AG04449 (cell line): ENCODE measurements around the gene EPDR1.

Experiments
- CTCF ChIA-PET: fragments of 350-600 bp; formaldehyde crosslinking; extraction: SDS; loops from one replicate; lab custom pipeline; 2021; ENCODE audit warnings: antibody characterized with exemption; lab: Yijun Ruan, JAX
- POLR2A ChIA-PET: fragments of 400-600, 350-600 bp; formaldehyde crosslinking; extraction: SDS; loops from one replicate; lab custom pipeline; 2020; ENCODE audit warnings: antibody characterized with exemption, inconsistent platforms; lab: Yijun Ruan, JAX
- DNase-seq: peaks from one replicate; pipeline ENCODE4 v3.0.0-alpha.2; 2010; ENCODE audit warnings: low read depth, low spot score
- H3K4me3 ChIP-seq: 2 replicates; pipeline ENCODE4 v1.5.1; 2011; ENCODE audit warnings: low read depth, mild to moderate bottlenecking, control low read depth, low read length
- CTCF ChIP-seq: IDR thresholded peaks from one replicate; pipeline ENCODE4 v1.5.1; 2011; ENCODE audit warnings: mild to moderate bottlenecking, moderate library complexity, low read length, control low read depth, inconsistent platforms; ENCODE audit not compliant: insufficient read depth; ENCODE audit errors: missing control alignments

Gene EPDR1

GRCh38 chr7:37901890-37902524 lies 18.4 kb upstream of the EPDR1 start:
- DNase-seq, result no peak
- ChIA-PET POLR2A (no interaction called here), CTCF (interaction anchor here (0.7 to 8.6 kb wide), 20 partner anchors 10 to 467 kb away, joined by 3 to 46 read pairs (median 4); partner anchors contain the start of genes EPDR1 and SFRP4)
- TF ChIP-seq CTCF, result no peak
- no peak overlapping the region for H3K4me3 ChIP-seq

- H3K4me3 ChIP-seq, result no peak overlapping the region
- POLR2A ChIA-PET, result interaction anchor here (0.8 to 0.9 kb wide), 3 partner anchors 9 to 22 kb away, joined by 3 to 6 read pairs (median 4); partner anchors contain the start of gene SFRP4
- DNase-seq, result peak; percentile 89
- TF ChIP-seq CTCF, result no peak
- CTCF ChIA-PET, result interaction anchor here (1.1 to 8.6 kb wide), 3 partner anchors 10 to 412 kb away, joined by 3 to 46 read pairs (median 5); partner anchors contain the start of genes EPDR1 and SFRP4
Observed at GRCh38 chr7:37908221-37908788, 12.1 kb upstream of the EPDR1 start.

GRCh38 chr7:37912756-37913155 lies 7.7 kb upstream of the EPDR1 start:
- no peak overlapping the region for H3K4me3 ChIP-seq
- ChIA-PET CTCF (interaction anchor here (1.1 to 1.7 kb wide), 2 partner anchors 8 to 303 kb away, joined by 3 to 5 read pairs; partner anchors contain the start of gene EPDR1), POLR2A (no interaction called here)
- DNase-seq, result no peak
- TF ChIP-seq CTCF, result no peak

GRCh38 chr7:37915438-37915837 lies 5.0 kb upstream of the EPDR1 start:
- no peak for TF ChIP-seq CTCF
- H3K4me3 ChIP-seq, result no peak overlapping the region
- DNase-seq, result no peak
- POLR2A ChIA-PET, result no interaction called here
- CTCF ChIA-PET, result interaction anchor here (5.8 kb wide), 1 partner anchor 11 kb away, joined by 46 read pairs; no protein-coding TSS in a partner anchor

GRCh38 chr7:37916017-37916672 lies 4.3 kb upstream of the EPDR1 start:
- CTCF ChIA-PET, result interaction anchor here (1.4 to 5.8 kb wide), 6 partner anchors 12 to 452 kb away, joined by 3 to 46 read pairs (median 7); no protein-coding TSS in a partner anchor
- H3K4me3 ChIP-seq, result peak overlapping the region; percentile 55
- no peak for TF ChIP-seq CTCF
- POLR2A ChIA-PET, result no interaction called here
- no peak for DNase-seq
